ENCODE data around the gene STARD7.

STARD7 gene

DNA sequence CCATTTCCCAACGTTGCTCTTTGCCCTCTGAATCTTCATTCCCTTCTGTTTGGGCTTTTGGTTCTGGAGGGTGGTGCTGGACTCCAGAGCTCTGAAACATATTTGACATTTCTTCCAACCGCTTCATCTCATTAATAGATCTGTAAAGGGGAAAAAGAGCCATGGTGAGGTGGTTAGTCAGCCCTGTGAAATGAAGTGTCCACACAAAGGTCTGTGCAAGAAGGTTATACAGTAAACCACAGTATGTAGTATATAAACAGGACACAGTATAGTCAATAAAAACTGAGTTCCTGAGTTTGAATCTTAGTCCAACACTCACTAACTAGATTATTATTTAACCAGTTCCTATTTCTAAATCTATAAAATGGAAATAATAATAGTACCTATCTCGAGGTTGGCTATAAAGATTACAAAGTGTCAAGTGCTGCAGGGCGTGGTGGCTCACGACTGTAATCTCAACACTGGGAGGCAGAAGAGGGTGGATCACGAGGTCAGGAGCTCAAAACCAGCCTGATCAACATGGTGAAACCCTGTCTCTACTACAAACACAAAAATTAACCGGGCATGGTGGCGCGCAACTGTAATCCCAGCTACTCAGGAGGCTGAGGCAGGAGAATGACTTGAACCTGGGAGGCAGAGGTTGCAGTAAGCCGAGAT is 13.1 kb downstream of the STARD7 start:
- no peak for DNase-seq

GRCh38 chr2:96191937-96192670 is 16.5 kb downstream of the STARD7 start:
- no peak for DNase-seq

- no peak for DNase-seq
Measured at GRCh38 chr2:96188821-96189526, 19.7 kb downstream of the STARD7 start.

DNA sequence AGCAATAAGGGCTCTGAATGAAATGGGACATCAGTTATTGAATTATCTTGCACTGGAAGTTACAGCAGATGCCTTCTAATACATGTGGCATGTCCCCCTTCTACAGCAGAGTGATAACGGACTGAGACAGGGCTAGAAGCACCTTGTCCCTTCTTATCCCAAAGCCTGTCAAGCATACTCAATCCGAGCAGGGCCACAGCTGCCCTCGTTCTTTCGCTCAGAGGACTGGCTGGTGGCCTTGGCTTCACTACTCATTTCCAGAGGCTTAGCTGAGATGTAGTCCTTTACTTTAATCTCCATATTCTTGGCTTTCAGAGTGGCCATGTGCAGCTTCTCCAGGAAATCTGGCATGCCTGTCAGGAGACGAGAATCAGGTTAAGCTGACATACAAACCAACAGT is 22.1 kb downstream of the STARD7 start:
- DNase-seq: no peak

DNA sequence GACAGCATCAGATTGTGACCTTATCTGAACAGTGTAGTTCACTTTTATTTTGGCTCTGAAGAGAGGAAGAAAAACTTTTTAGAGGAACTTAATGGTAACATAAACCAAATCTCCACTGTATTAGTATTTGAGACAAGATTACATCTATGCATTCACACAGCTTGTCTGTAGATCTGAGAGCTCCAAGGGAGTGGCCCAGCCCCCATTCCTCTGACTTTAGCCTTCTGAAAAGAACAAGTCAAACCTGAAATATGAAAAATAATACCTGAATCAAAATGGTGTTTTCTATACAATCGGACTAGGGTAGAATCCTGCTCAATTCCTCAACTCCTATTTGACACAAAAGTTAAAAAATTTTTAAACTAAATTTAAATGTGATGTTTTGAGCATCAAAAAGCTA is 23.1 kb downstream of the STARD7 start:
- DNase-seq: no peak

DNA sequence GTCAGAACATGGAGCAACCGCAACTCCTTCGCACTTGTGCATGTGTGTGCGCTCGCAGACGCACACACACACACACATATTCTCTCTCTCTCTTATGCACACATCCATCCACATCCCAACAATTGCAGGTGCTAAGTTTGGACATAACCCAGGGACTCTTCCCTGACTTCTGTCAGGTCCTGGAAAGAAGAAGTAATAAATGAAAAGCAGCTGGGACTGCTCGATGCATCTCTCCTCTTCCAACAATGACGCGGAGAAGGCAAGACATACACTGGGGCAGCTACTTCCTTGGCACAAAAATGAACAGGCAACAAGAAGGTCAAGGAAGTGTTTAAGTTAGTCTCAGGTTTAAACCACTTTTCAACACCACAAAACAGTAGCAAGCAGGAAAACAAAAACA is 23.6 kb downstream of the STARD7 start:
- no peak for DNase-seq

DNA sequence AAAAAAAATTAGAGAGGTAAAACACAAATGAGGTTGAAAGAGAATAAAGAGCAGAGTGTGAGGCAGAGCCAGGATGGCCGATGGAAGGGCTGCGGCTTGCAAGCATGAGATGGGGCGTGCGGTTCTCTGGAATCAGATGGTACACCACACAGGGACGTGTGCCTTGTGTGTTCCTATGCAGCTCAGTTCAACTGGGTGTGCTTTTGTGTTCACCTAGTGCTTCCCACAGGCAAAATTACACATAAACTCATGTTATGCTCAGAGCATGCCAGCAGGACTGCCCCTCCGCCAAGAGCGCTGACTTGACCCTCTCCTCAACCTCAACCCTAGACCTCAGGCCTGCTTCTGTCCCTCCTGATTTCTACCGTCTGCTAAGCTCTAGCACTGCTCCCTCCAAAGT is 24.4 kb downstream of the STARD7 start:
- DNase-seq: no peak

DNA sequence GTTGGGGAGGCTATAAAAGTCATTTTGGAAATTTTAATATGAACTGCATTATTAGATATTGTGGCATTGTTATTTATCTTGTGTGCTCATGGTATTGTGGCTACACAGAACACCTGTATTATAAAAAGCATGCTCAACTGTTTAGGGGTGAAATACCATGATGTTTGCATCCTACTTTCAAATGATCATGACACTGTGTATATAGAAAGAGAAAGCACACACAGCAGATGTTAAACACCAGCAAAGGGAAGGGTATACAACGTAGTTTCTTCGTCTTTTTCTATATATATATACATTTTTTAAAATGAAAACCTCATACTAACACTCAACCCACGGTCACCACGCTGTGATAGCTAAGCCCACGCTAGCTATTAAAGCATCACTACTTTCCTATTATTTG is 27.1 kb downstream of the STARD7 start:
- DNase-seq: no peak

DNA sequence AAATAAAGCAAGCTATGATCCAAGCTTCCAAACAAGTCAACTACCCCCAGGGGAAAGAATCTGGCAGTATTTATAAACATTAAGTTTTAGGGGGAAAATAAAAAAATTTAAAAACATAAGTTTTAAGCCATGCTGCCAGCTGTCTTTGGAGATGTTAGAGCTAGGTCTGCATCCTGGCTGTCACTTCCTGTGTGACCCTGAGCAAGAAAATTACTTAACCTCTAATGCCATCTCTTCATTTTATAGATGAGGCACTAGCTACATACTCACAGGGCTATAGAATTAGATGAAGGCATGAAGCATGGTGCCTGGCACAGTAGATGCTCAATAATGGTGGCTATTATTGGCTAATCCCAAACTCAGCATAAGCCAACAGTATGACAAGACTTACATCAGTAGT is 28.1 kb downstream of the STARD7 start:
- no peak for DNase-seq

GRCh38 chr2:96180002-96180401 is 28.6 kb downstream of the STARD7 start:
- DNase-seq: no peak

- no peak for DNase-seq
Measured at GRCh38 chr2:96176661-96177060, 32.0 kb downstream of the STARD7 start.

DNA sequence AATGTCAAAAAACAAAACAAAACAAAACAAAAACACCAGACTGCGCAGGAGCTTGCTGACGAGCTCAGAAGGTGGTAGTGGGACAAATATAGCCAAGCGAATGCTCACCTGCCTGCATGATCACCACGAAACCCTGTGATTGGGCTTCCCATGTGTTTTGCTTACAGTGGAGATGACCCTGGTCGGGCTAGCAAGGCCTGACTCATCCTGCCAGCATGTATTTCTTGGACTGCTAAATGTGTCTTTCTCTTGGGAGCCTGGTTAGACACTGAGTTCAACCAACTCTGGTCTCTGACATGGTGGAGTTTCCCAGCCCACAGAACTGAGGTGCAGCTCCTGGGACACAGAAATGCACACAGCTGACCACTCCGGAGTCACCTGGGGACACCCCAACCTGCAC is 32.7 kb downstream of the STARD7 start:
- DNase-seq: no peak

DNA sequence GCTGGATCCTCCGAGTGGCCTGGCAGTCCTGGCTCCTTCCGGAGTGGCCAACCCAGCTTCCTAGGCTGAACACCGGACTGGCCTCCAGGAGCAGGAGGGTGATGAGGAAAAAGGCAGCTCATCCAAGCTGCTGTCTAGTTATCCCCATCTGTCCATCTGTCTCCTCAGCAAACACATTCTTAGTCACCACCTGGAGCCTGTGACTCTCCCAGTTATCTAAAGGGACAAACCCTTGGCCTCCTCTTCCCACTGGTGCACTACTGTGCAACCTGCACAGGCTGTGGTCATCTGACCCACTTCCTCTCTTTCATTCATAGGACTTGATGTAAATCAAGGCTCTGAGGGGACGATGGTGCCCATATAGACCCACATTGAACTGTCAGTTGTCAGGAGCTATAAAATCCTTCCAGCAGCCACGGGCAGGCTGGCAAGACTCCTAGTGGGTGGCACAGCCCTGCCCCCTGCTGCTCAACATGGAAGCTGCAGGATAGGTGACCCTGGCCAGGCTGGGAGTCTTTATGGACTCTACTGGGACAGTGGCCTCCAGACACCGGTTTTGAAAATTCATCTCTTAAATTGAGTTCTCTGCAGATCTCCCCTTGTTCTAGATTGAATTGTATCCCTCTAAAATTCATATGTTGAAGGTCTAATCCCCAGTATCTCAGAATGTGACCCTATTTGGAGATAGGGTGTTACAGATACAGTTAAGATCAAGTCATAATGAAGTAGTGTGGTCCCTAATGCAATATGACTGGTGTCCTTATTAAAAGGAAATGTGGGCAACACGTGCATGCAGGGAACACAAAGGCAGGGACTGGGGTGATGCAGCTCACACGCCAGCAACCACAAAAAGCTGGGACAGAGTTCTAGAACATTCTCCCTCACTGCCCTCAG is 34.1 kb downstream of the STARD7 start:
- DNase-seq: peak; percentile 91

- DNase-seq: no peak
Measured at GRCh38 chr2:96171831-96172230, 36.8 kb downstream of the STARD7 start.

DNA sequence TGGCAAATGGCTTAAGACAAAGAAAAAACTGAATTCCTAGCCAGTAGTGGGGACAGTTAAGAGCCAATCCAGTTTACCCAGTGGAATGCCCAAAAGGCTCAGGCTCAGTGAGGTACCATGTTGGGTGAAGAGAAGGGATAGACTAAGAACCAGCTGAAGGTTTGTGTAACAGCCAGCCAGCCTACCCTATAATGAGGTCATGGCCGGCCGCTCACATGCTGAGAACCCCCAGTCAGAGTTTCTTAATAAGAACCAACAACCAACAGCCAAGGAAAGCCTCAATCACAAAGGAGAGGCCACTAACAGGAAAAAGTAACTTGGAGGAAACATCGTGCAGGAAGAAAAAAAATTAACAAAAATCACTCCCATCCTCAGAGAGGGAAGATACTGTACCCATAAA is 38.0 kb downstream of the STARD7 start:
- no peak for DNase-seq

- no peak for DNase-seq
Measured at GRCh38 chr2:96169868-96170507, 38.6 kb downstream of the STARD7 start.

DNA sequence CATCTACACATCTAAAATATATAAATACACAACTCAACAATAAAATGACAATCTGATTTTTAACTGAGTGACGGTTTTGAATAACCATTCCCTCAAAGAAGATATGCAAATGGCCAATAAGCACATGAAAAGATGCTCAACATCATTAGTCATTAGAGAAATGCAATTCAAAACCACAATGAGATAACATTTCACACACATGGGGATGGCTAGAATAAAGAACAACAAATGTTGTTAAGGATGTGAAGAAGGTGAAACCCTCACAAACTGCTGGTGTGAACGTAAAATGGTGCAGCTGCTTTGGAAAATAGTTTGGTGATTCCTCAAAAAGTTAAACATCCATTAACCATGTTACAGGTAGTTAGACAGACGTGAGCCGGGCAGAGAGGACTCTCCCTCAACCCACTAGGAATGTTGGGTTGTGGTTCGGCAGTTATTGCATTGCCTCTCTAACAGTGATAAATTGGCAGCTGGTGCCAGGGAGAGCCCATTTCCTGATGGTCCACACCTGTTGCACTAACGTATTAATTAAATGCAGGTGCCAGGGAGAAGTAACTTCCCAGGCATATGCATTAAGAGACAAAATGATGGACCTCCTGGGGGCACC is 41.1 kb downstream of the STARD7 start:
- no peak for DNase-seq

DNA sequence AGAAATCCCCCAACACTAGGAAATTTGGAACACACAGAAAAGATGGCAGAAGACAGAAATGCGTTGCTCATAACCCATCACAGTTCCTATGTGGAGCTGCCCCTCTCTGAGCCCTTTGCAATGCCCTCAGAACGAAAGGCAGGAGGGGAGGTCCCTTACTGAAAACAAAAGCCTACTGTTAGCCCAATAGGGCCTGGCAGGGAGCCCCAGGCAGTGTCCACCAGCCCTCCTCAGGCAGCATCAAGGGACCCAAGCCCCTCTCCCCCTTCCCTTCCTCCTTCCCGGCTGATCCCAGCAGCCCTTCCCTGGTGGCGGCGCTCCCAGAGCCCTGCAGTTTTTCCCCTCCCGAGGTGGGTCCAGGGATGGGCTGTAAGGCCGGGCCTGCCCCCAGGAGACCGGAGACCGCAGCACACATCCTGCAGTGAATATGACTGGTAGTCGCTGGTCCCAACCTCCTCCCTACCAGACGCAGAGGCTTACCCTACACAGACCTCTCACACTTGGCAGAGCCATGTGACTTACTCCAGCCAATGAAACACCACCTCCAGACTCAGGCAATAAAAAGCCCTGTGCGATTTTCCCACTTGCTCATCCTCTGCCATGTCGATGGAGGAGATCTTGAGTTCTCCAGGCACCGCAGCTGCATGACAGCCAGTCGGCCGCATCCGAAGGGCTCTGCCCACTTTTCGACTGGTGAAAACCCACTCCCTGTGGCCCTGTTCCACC is 44.0 kb downstream of the STARD7 start:
- DNase-seq: peak; percentile 84

- peak; percentile 89 for DNase-seq
Measured at GRCh38 chr2:96163768-96164429, 44.7 kb downstream of the STARD7 start.

DNA sequence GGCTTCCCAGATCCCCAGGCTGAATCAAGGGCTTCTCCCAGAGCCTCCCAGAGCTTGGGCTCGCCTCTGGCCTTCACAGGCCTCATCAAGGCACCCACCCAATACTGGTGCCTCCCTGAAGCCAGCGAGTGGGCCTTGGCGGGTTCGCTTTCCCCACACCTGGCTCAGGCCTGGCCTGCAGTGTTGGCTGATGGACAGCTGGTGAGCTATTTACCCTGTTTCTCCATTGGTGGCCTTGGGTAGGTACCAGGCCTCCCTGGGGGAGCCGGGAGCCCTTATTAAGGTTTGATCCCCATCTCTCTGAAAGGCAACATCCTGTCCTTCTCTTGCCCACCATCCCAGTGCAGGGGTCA is 45.2 kb downstream of the STARD7 start:
- DNase-seq: no peak

GRCh38 chr2:96161898-96162297 is 46.7 kb downstream of the STARD7 start:
- no peak for DNase-seq

Measured in activated CD8-positive, alpha-beta memory T cell treated with anti-CD3 and anti-CD28 coated beads, Interleukin-2, amount 50 U/mL, for 48 hours (primary cell).